Stimulated activated CD8-positive, alpha-beta memory T cell treated with anti-CD3 and anti-CD28 coated beads, Interleukin-15, amount 100 ng/mL, for 24 hours (primary cell): ENCODE measurements around the gene DAG1.

Experiments used
- DNase-seq: peaks from one replicate; pipeline ENCODE4 v3.0.0-alpha.2; 2020; ENCODE audit warnings: low read depth

The DAG1 gene

GRCh38 chr3:49518441-49518840 is 48.4 kb downstream of the DAG1 start:
- DNase-seq = no peak

GRCh38 chr3:49519296-49519695 is 49.2 kb downstream of the DAG1 start:
- DNase-seq = no peak

GRCh38 chr3:49519916-49520385 is 49.9 kb downstream of the DAG1 start:
- no peak for DNase-seq

GRCh38 chr3:49523756-49524747 is 54.0 kb downstream of the DAG1 start:
- DNase-seq = no peak

GRCh38 chr3:49529567-49529966 is 59.5 kb downstream of the DAG1 start:
- no peak for DNase-seq

- no peak for DNase-seq
Measured at GRCh38 chr3:49530231-49530630, 60.2 kb downstream of the DAG1 start.

GRCh38 chr3:49530701-49531100 is 60.6 kb downstream of the DAG1 start:
- no peak for DNase-seq

- no peak for DNase-seq
Measured at GRCh38 chr3:49531218-49531617, 61.2 kb downstream of the DAG1 start.

- no peak for DNase-seq
Measured at GRCh38 chr3:49531715-49532114, 61.6 kb downstream of the DAG1 start.

GRCh38 chr3:49533031-49533430 is 63.0 kb downstream of the DAG1 start:
- DNase-seq = no peak

GRCh38 chr3:49533786-49534519 is 63.9 kb downstream of the DAG1 start:
- DNase-seq = no peak

- DNase-seq = no peak
Measured at GRCh38 chr3:49534581-49535441, 64.7 kb downstream of the DAG1 start.

GRCh38 chr3:49535971-49536874 is 66.2 kb downstream of the DAG1 start:
- no peak for DNase-seq

- no peak for DNase-seq
Measured at GRCh38 chr3:49536875-49537533, 66.9 kb downstream of the DAG1 start.

- DNase-seq = peak; percentile 95
Measured at GRCh38 chr3:49539659-49540560, 69.8 kb downstream of the DAG1 start.

GRCh38 chr3:49552087-49552486 is 82.0 kb downstream of the DAG1 start:
- DNase-seq = no peak

- DNase-seq = no peak
Measured at GRCh38 chr3:49553324-49553691, 83.2 kb downstream of the DAG1 start.

GRCh38 chr3:49553692-49554632 is 83.9 kb downstream of the DAG1 start, which contains the start of gene BSN:
Gene BSN (plus strand): TSS chr3:49554477. CDS start chr3:49554603, 126 bp downstream.
- peak; percentile 88 for DNase-seq
